ENCODE measurements around the gene LRP1B.

The LRP1B gene

GRCh38 chr2:141598982-141599381 is 531.8 kb downstream of the LRP1B start:
- TF ChIP-seq, protein P1, sequence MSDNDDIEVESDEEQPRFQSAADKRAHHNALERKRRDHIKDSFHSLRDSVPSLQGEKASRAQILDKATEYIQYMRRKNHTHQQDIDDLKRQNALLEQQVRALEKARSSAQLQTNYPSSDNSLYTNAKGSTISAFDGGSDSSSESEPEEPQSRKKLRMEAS (IDR thresholded peaks at IDR 0.05): no peak
- TF ChIP-seq, protein P2, sequence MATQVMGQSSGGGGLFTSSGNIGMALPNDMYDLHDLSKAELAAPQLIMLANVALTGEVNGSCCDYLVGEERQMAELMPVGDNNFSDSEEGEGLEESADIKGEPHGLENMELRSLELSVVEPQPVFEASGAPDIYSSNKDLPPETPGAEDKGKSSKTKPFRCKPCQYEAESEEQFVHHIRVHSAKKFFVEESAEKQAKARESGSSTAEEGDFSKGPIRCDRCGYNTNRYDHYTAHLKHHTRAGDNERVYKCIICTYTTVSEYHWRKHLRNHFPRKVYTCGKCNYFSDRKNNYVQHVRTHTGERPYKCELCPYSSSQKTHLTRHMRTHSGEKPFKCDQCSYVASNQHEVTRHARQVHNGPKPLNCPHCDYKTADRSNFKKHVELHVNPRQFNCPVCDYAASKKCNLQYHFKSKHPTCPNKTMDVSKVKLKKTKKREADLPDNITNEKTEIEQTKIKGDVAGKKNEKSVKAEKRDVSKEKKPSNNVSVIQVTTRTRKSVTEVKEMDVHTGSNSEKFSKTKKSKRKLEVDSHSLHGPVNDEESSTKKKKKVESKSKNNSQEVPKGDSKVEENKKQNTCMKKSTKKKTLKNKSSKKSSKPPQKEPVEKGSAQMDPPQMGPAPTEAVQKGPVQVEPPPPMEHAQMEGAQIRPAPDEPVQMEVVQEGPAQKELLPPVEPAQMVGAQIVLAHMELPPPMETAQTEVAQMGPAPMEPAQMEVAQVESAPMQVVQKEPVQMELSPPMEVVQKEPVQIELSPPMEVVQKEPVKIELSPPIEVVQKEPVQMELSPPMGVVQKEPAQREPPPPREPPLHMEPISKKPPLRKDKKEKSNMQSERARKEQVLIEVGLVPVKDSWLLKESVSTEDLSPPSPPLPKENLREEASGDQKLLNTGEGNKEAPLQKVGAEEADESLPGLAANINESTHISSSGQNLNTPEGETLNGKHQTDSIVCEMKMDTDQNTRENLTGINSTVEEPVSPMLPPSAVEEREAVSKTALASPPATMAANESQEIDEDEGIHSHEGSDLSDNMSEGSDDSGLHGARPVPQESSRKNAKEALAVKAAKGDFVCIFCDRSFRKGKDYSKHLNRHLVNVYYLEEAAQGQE (IDR thresholded peaks at IDR 0.05; ENCODE audit: low read depth): no peak
- TF ChIP-seq TAF1 (IDR thresholded peaks at IDR 0.05; ENCODE audit: low read depth) (no peak), ZBTB7A (IDR thresholded peaks at IDR 0.05; ENCODE audit: low read depth) (no peak), CEBPB (IDR thresholded peaks at IDR 0.05) (no peak), TCF12 (IDR thresholded peaks at IDR 0.05; ENCODE audit: low read depth) (no peak), EGR1 (IDR thresholded peaks at IDR 0.05) (no peak), CREB1 (IDR thresholded peaks at IDR 0.05; ENCODE audit: low read depth) (no peak), NFIC (IDR thresholded peaks at IDR 0.05) (no peak), EP300 (IDR thresholded peaks at IDR 0.05; ENCODE audit: borderline replicate concordance) (no peak), TEAD4 (IDR thresholded peaks at IDR 0.05) (no peak), YY1 (IDR thresholded peaks at IDR 0.05; ENCODE audit: low read depth) (no peak)
- TF ChIP-seq, protein P3, sequence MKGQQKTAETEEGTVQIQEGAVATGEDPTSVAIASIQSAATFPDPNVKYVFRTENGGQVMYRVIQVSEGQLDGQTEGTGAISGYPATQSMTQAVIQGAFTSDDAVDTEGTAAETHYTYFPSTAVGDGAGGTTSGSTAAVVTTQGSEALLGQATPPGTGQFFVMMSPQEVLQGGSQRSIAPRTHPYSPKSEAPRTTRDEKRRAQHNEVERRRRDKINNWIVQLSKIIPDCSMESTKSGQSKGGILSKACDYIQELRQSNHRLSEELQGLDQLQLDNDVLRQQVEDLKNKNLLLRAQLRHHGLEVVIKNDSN (IDR thresholded peaks at IDR 0.05): no peak

DNA sequence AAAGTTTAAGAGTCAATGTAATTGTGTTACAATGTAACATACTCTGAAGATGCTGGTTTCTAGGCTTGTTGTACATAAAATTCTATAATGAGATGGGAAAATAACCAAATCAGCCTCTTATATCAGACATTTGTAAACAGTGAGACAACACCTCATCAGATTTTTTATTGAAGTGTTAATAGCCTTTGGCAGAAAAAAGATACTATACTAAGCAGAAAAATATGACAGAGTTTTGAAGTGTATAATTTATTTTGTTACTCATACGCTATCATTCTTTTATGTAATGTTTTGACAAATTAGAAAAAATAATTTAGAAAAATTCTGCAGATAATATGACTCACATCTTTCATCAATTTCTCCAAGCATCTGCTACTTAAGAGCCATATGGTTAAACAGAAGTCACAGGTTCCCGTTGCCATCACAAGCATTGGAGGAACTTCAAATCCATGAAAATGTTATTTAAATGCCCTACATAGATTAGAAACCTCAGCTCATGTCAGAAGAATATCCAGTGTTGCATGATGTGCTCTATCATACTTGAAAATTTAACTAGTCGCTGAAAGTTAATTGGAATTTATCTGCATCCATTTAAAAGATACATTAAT is 535.4 kb downstream of the LRP1B start:
- TF ChIP-seq, protein P1 (IDR thresholded peaks at IDR 0.05): no peak
- TF ChIP-seq, protein P3 (IDR thresholded peaks at IDR 0.05): no peak
- TF ChIP-seq EP300 (IDR thresholded peaks at IDR 0.05; ENCODE audit: borderline replicate concordance) (no peak), NFIC (IDR thresholded peaks at IDR 0.05) (no peak), CREB1 (IDR thresholded peaks at IDR 0.05; ENCODE audit: low read depth) (no peak), YY1 (IDR thresholded peaks at IDR 0.05; ENCODE audit: low read depth) (no peak), TEAD4 (IDR thresholded peaks at IDR 0.05) (no peak), RAD21 (IDR thresholded peaks at IDR 0.05; ENCODE audit: low read depth) (no peak), CEBPB (IDR thresholded peaks at IDR 0.05) (no peak), TCF12 (IDR thresholded peaks at IDR 0.05; ENCODE audit: low read depth) (no peak), ZBTB7A (IDR thresholded peaks at IDR 0.05; ENCODE audit: low read depth) (no peak), FOXM1 (IDR thresholded peaks at IDR 0.05; ENCODE audit: borderline replicate concordance, low read depth) (no peak)
- TF ChIP-seq, protein P2 (IDR thresholded peaks at IDR 0.05; ENCODE audit: low read depth): no peak

- TF ChIP-seq TCF12 (IDR thresholded peaks at IDR 0.05; ENCODE audit: low read depth) (no peak), NFIC (IDR thresholded peaks at IDR 0.05) (no peak), CREB1 (IDR thresholded peaks at IDR 0.05; ENCODE audit: low read depth) (no peak), FOXM1 (IDR thresholded peaks at IDR 0.05; ENCODE audit: borderline replicate concordance, low read depth) (no peak), TAF1 (IDR thresholded peaks at IDR 0.05; ENCODE audit: low read depth) (no peak), CEBPB (IDR thresholded peaks at IDR 0.05) (no peak), TEAD4 (IDR thresholded peaks at IDR 0.05) (no peak), YY1 (IDR thresholded peaks at IDR 0.05; ENCODE audit: low read depth) (no peak)
- TF ChIP-seq, protein P3 (IDR thresholded peaks at IDR 0.05): no peak
- TF ChIP-seq, protein P1 (IDR thresholded peaks at IDR 0.05): no peak
Observed at GRCh38 chr2:141591787-141592186, 539.0 kb downstream of the LRP1B start.

- TF ChIP-seq, protein P3 (IDR thresholded peaks at IDR 0.05): no peak
- no peak for TF ChIP-seq TEAD4 (IDR thresholded peaks at IDR 0.05)
- no peak for TF ChIP-seq TAF1 (IDR thresholded peaks at IDR 0.05; ENCODE audit: low read depth)
Observed at GRCh38 chr2:141590620-141591019, 540.2 kb downstream of the LRP1B start.

DNA sequence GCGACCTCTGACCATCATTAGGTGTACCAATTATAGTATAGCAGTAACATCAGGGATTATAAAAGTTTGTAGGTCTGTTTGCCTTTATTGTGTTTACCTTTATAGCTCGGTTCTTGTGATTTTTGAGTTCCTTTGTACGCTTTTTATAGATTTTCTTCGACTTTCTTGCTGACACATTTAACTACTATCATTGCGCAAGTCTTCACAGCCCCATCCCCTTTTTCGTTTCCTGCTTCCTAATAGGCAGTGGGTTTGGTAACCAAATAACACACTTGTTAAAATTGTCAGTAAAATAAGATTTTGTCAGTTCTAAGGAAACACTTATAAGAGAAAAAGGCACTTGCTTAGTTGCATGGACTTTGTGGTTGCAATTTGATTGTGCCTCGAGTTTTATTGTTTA is 541.5 kb downstream of the LRP1B start:
- no peak for TF ChIP-seq RAD21 (IDR thresholded peaks at IDR 0.05; ENCODE audit: low read depth)
- TF ChIP-seq CEBPB (IDR thresholded peaks at IDR 0.05): peak; percentile 26; the same call in 1 of the 2 replicates
- TF ChIP-seq, protein P1 (IDR thresholded peaks at IDR 0.05): no peak

Data from Ishikawa (cell line).